HG03135 (cell line): ENCODE results near the gene CHDH.

Source experiments
- ATAC-seq: cut with Tn5 transposase; IDR thresholded peaks from one replicate; pipeline ENCODE4 v1.9.1; 2021; ENCODE audit warnings: mild to moderate bottlenecking, moderate library complexity; ENCODE audit not compliant: unreplicated experiment

The CHDH gene

GRCh38 chr3:53764026-53764775 lies 82.0 kb downstream of the CHDH start:
- no peak for ATAC-seq

GRCh38 chr3:53763353-53763752 lies 82.9 kb downstream of the CHDH start:
- ATAC-seq, result no peak
